NOMO-1 treated with dmso at 0.1 percent for 144 hours (cell line): ENCODE data around the gene RYR2.
"Not testable (repeated sequence)": the region's sequence is repeated elsewhere in the genome, so short reads cannot be mapped to it uniquely, and the experiment has no call there.

Experiments used
- DNase-seq: peaks from one replicate; lab custom pipeline; 2025; ENCODE audit not compliant: unreplicated experiment; lab: John Stamatoyannopoulos, UW

The RYR2 gene

GRCh38 chr1:237838320-237838719 lies 796.3 kb downstream of the RYR2 start:
- no peak for DNase-seq

- DNase-seq, result no peak
Observed at GRCh38 chr1:237838904-237839534, 797.0 kb downstream of the RYR2 start.

GRCh38 chr1:237841485-237841884 lies 799.5 kb downstream of the RYR2 start:
- DNase-seq, result no peak

- not testable (repeated sequence) for DNase-seq
Observed at GRCh38 chr1:237843516-237843915, 801.5 kb downstream of the RYR2 start.

GRCh38 chr1:237851210-237851845 lies 809.3 kb downstream of the RYR2 start:
- peak; percentile 9 for DNase-seq

- DNase-seq, result no peak
Observed at GRCh38 chr1:237852342-237852741, 810.4 kb downstream of the RYR2 start.

- DNase-seq, result no peak
Observed at GRCh38 chr1:237857455-237857854, 815.5 kb downstream of the RYR2 start.

GRCh38 chr1:237858992-237859391 lies 817.0 kb downstream of the RYR2 start:
- no peak for DNase-seq

GRCh38 chr1:237861944-237862343 lies 820.0 kb downstream of the RYR2 start:
- DNase-seq, result no peak

GRCh38 chr1:237863234-237863633 lies 821.2 kb downstream of the RYR2 start:
- no peak for DNase-seq

- DNase-seq, result peak; percentile 32
Observed at GRCh38 chr1:237864338-237865244, 822.6 kb downstream of the RYR2 start.

- no peak for DNase-seq
Observed at GRCh38 chr1:237867380-237867888, 825.5 kb downstream of the RYR2 start.

- DNase-seq, result no peak
Observed at GRCh38 chr1:237868817-237869600, 827.0 kb downstream of the RYR2 start.

GRCh38 chr1:237873487-237874211 lies 831.7 kb downstream of the RYR2 start:
- no peak for DNase-seq

- DNase-seq, result no peak
Observed at GRCh38 chr1:237875291-237875690, 833.3 kb downstream of the RYR2 start.

- DNase-seq, result no peak
Observed at GRCh38 chr1:237877631-237878030, 835.6 kb downstream of the RYR2 start.

GRCh38 chr1:237878406-237878805 lies 836.4 kb downstream of the RYR2 start:
- DNase-seq, result no peak

- DNase-seq, result no peak
Observed at GRCh38 chr1:237879195-237879594, 837.2 kb downstream of the RYR2 start.
